Esophagus mucosa (tissue), 1 donor: Measurements from ENCODE around the gene GATAD2B. TPM values are rescaled to one million over a fixed set of nuclear protein-coding genes. Genes with fewer than 3 reads are reported as not detected.

ENCODE experiments used
- ATAC-seq: fragments of 200-7000 bp; cut with Tn5 transposase; one replicate; pipeline ENCODE4 v1.9.1; 2020
- total RNA-seq: library from RNA; stranded (reverse); gene quantifications from one replicate; pipeline ENCODE4 v1.2.4, GENCODE V29; 2023
- donor health status: DM: yes; HTN: yes; CAD: no.

GATAD2B gene
- total RNA-seq, 1 donor from 2014 or later: 17.9 TPM

DNA sequence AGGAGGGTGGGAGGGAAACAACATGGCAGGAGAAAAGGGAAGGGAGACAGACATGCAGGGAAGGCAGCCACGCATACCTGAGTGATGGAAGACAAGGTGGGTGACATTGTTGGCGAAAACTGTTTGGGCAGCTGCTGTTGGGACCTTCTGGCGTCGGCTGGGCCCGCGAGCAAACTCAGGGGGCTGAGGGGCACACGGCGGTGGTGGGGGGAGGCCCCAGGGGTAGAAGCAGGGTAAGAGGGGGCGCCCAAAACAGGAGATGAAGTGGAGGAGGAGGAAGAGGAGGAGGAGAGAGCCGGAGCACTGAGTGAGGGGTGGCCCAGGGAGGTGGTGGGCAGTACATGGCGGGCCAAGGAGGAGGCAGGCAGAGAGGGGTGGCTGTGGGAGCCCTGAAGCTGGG, 28.4 kb upstream of the GATAD2B start:
- ATAC-seq: no peak

DNA sequence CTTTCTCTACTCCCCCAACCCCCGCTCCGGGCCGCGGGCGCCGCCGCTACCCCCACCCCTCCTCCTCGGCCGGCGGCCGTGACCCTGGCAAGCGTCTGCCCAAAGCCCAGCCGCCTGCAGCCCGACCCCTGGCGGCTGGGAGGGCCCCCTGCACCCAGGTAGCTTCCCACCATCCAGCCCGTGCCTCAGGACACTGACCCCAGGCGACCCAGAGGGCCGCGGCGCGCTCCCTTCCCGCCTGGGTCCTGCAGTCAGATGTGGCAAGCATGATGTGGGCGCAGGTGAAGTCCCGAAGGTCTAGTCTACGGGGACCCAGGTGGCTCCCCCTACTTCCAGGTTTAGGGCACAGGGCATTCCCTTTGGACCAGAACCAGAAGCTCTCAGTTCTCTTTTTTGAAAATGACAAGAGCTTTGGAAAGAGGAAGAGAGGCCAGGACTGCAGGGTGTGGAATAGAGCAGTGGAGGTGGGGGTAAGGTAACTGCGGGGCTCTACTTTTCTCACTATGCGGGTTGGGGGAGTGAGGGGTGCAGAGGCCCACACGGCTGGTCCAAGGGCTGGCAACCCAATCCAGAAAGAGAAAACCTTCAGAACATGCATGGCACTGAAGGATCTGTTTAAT, 24.0 kb upstream of the GATAD2B start, which contains the start of gene DENND4B:
Gene DENND4B (minus strand): TSS at position 97 of the 620 bp plus-strand sequence. CDS start 2,344 bp downstream, outside the sequence.
- ATAC-seq: peak; percentile 79

DNA sequence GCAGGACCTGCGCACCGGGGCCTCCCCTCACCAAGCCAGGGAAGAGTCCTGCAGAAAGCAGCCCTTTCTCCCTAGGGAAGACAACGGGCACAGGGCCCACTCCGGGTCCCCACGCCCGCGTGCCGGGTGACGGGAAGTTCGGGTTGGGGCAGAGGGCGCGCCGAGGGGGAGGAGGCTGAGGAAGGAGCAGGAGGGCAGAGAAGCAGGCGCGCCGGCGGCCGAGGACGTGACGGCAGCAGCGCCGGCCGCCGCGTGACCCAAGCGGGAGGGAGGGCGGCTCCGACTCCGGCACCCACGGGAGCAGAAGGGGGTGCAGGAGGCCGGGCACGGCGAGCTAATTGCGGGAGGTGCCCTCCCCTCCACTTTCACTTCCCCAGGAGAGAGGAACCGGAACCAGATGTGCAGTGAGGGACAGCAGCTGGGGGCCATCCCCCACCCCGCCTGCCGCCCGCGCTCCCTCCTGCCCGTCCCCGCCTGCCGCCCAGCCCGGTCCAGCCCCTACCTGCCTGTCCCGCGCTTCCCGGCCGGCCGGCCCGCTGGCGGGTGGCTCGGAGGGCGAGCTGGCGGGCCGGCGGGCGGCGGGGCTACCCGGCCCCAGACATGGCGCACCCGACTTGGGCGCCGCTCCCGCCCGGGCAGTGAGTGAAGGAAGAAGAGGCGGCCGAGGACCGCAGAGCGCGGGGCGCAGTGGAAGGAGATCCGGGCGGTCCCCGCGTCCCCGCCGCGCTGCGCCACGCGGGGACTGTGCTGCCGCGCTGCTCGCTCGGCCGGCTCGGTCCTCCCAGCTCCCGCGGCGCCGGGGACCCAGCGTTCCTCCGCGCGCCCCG, 23.2 kb upstream of the GATAD2B start:
- peak; percentile 76 for ATAC-seq

DNA sequence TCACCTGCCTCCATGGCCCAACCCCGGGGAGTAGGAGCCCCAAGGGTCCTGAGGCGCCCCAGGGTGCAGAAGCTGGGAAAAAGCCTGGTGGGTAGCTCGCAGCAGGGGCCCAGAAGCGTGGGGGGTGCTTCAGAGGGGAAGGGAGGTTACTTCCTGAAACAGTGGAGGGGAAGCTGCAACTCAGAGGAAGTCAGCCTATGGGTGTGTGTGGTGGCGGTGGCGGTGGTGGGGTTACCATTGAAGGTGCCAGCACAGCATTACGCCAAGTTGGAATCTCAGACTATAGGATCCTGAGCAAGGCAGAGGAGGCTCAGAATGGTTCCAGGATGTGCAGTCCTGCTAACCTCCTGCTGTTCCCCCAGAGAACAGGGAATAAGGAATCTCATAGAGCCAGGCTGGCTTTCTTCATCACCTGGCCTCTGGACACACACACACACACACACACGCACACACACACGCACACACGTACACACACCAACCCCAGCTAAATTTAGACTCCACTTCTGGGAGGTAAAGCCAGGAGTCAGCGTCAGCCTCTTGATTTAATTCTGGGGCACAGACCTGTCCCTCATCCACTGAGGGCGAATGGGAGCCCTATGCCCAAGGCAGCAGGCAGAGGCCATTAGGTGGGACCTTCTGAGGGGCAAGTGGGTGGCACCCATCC, 22.5 kb upstream of the GATAD2B start:
- ATAC-seq: peak; percentile 32

DNA sequence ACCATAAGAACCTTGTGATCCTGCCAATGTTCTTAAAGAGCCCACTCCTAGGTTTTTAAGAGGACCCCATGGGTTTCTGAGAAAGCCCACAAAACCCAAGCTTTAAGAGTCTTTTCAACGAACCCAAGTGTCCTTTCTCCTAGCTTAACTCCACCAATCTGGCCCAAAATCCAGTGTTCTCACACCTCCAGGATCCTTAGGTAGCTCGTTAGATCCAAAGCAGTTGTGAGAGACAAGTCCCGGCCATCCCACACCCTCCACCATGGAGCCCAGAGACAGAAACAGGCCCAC, 22.0 kb upstream of the GATAD2B start:
- ATAC-seq: no peak

DNA sequence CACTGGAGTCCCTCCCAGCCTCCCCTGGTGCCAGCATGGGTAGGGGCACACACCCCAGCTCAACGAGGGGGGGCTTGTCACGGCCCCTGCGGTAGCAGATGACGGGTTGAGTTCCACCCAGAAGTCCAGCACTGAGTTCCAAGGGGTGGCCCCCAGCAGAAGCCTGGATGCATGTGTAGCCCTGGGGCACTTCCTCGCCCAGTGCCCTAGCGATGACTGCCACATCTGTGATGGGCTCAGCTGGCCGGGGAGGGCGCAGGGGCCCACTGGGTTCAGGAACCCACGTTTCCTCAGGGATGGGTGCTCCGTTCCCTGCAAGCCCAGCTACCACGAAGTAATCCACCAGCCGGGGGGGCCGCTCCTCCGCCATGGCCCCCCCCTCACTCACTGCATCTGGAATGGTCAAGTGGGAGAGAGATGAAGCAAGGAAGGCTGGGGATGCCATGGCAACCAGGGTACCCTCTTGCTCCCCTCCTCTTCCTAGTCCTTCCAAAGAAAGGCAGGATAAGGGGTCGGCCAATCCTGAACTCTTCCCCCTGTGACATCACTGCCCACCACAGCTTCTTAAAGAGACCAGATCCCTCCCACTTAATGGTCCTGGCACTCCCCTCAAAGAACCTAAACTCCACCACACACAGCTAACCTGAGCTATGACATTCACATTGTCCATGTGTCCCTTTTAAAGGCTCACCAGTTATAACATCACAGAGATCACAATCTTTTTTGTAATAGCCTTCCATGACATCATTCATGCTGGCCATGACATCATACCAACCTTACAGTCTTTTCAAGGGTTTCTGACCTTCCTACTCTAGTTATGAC, 21.4 kb upstream of the GATAD2B start:
- no peak for ATAC-seq

DNA sequence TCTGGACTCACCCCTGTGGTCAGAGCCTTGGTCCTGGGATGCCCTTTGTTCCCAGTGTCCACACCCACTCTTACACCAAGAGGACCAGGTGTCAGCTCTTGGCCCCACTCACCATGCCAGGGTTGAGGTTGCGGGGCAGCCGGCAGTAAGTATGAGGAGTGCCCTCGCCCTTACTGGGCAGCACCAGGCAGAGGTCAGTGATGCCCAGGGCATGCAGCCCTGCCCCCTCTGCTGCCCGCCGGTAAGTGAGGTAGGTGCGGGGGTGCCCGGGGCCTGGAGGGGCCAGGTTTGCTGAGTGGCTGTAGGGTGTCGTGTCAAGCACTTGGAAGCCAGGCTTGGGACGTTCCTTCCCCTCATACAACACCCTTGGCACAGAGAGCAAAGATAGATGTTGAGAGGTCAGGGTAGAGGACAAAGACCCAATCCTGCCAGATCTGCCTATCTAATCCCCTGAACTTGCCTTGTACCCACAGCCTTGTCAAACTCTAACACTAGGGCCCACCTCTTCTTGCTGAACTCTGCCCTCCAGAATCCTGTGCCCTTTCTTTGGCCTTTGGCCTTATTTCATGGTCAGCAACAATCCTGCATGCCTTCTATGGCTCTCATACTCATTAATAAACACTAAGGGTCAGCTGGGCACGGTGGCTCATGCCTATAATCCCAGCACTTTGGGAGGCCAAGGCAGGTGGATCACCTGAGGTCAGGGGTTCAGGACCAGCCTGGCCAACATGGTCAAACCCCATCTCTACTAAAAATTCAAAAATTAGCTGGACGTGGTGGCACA, 20.2 kb upstream of the GATAD2B start:
- ATAC-seq: no peak

DNA sequence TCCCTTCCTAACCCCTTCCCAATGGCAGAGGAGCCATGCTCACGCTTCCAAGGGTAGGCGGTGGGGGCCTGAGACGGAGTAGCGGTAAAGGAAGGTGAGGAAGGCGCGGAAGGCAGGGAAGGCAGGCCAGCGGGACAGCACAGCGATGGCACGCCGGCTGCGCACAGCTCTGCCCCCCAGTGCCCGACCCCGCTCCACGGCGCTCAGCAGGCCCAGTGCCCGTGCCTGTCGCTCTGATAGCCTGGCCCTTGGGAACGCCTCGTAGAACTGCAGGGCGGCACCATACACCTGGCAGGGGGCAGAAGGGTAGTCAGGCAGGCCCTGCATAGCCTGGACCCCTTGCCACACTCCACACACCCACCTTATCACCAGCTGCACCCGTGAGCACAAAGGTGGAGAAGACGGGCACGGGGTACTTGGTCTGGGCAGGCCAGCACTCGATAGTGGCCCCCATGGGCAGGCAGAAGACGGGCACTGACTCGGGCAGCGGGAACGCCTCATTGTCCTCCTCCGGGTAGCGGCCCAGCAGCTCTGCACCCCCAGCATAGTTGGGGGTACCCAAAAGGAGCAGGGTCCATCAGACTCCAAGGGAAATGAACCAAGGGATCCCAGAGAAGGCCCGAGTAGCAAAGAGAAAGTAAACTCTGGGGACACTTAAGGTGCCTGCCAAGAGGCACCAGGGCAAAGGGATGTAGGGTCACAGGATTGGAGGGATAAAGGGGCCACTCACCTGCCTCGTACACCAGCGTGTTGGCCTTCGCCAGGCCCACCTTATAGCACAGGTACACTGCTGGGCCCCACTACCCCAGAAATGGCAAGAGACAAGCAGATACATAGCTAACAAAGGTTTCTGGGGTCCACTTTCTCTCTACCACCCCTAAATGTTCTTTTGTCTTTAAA, 19.3 kb upstream of the GATAD2B start:
- ATAC-seq: no peak

DNA sequence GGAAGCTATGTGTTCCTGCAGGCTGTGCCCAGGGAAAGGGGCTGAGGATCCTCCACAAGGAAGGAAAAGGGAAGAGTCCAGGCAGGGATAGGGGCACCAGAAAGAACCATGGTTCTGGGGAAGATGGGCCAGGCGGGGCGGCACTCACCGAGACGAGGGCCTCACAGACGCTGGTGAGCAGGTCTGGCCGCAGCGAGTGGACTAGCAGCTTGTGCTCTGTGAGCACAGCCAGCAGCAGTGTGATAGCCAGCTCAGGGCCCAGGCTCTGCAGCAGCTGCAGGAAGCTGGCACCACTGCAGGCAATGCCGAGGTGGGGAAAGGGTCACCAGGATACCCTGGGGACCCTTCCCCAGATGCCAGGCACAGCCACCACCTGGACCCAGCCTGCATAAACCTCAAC, 18.0 kb upstream of the GATAD2B start:
- no peak for ATAC-seq

DNA sequence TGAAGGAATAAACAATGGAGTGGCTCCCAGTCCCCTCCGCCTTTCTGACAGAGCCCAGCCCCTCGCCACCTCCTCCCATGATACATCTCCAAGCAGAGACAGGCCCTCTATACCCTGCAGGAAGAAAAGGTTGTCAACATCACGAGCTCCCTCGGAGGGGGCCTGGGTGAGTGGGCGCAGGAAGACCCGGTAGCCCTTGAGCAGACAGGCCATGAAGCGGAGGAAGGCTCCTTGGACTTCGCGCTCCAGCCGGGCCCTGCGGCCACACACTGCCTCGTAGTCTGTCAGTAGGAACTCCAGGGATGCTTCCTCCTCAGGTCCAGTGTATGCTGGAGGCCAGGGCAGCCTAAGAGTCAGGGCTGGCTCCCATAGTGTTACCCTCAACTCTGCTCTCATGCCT, 16.7 kb upstream of the GATAD2B start:
- no peak for ATAC-seq

DNA sequence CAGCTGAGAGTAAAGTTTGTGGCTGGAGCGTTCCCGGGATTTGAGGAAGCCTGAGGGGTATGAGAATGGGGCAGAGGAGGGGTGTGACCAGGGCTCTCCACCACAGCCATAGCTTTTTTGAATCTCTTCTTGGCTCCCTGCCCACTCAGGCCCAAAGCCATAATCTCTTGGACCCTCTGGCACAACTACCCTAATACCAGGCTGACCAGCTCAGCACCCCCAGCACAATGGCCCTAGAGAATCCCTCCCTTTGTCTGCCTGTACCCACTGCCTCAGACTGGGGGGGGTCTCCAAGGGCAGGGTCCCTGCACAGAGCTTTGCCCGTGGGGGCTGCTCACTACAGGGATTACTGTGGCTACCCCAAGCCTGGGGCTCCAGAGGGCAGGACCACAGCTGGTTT, 16.2 kb upstream of the GATAD2B start:
- ATAC-seq: no peak

DNA sequence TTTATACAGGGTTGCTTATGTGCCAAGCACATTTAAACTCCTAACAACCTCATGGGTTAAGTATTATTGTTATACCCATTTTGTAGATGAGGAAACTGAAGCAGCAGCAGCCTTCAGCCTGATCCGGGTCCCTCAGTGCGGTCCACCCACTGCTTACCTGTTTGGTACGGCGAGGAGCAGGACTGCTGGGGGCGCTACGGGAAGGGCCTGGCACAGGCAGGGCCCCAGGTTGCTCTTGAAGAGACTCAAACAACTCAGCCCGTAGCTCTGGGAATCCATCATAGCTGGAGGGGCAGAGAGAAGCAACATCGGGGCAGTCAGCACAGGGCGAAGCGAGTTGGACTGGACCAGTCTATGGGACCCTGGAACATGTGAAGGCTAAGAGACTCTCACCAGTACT, 14.6 kb upstream of the GATAD2B start:
- no peak for ATAC-seq

DNA sequence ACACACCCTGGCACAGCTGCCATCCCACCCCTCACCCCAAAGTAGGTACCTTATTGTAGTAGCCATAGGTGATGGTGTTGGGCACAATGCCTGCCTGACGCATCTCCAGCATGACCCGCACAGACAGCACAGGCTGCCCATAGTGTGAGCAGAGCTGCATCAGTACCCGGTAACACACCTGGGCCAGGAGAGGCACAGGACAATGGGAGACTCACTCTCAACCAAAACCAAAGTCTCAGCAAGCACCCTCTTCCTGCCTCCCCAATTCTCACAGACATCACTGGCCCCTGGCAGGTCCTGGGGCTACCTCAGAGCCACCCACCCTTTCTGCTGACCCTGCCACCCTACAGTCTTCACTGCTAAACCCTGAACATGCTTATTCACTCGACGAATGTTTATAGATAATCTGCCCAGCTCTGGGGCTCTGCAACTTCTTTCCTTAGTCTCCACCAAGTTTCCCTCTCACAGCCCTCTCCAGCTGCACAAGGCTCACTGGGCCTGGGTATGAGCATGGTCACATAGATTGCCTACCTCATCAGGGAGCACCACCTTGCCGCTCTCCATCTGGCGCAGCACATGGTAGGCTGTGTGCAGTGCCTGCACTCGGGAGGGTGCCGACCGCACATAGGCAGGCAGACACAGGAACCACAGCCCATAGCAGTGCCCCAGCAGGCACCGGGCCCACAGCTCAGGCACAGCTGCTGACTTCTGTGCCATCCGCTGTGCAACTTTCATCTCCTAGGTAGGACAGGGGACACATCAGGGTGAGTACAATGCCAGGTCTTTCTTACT, 13.4 kb upstream of the GATAD2B start:
- no peak for ATAC-seq

DNA sequence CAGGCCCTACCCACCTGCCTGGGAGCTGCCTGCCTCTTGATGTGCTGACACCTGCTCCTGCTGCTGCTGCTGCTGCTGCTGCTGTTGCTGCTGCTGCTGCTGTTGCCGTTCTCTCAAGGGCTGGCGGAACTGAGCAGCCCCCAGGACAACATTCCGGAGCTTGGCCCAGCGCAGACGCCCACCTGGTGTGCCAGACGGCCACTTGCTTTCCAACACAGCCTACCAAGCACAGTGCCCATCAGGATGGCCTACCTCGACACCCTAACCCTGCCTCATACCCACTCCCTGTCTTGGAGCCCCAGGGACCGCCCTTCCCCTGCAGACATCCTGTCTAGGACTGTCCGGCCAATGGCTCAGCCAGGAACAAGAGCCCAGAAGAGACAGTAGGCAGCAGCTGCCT, 12.0 kb upstream of the GATAD2B start:
- no peak for ATAC-seq

DNA sequence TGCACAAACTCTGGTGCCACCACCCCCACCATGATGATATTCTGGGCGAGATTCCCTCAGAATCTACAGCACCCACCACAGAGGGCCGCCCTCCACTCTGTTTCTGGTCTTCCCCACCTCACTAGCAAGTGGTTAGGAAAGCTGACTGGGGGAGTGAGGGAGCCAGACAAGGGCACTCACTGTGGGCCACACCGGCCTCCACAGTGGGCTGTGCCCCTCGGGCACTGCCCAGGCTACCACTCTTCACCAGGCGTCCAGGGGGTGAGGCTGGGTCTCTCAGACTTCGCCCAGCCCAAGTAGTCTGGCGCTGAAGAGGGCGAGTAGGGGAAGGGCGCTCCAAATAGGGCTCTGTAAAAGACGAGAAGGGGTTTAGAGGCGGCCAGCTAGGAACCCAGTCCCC, 11.2 kb upstream of the GATAD2B start:
- no peak for ATAC-seq

DNA sequence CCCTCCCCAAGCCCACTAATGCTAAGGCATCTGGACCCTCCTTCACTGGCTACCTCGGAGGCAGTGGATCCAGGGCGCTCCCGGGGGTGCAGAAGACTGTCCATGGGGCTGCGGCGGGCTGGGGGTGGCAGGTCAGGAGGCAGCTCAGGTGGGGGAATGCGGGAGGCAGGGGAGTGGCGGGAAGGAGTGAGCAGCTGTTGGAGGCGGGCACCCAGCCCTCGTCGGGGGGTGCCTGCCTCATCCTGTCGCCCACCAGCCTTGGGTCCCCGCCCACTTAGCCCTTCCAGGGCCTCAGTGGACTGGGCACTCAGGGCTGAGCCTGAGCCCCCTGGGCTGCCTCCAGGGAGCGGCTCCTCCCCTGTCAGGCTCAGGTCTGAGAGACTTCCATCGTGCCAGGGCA, 10.7 kb upstream of the GATAD2B start:
- no peak for ATAC-seq

DNA sequence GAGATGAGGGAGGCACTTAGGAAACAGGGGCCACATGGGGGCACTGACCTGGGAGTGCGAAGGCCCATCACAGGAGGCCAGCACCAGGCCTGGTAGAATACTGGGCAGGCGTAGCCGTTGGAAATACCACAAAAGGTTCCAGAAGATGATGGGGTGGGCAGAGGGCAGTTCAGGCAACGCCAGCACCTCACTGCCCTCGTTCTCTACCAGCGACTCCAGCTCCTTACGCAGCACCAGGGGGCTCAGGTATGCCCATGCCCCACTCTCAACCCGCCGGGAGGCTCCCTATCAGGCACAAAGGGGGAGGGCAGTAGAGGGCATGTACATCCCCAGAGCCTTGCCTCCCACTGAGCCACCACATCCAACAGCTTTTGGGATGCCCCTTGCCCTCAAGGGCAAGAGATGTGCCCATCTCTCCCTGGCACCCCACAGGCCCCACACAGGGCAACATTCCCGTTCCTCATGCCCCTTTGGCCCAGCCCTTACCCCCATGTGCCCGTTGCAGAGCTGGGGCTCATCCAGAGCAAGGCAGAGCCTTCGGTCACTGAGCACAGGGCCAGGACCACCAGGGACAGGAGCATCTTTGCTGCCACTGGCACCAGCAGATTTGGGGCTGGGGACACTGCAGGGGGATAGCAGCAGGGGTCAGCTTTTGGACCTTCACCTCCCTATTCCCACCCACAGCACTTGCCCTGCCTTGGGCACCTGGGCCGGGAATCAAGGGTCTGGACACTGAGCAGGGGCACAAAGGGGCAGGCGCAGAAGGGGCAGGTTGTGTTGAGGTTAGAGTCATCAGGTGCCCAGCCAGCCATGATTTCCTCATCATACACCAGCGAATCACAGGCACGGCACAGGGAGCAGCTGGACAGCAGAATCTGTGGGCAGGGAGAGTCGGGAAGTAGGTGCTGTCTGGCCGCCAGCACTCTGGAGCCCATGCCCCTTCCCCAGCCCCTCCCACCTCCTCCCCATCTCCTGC, 9.7 kb upstream of the GATAD2B start:
- no peak for ATAC-seq

DNA sequence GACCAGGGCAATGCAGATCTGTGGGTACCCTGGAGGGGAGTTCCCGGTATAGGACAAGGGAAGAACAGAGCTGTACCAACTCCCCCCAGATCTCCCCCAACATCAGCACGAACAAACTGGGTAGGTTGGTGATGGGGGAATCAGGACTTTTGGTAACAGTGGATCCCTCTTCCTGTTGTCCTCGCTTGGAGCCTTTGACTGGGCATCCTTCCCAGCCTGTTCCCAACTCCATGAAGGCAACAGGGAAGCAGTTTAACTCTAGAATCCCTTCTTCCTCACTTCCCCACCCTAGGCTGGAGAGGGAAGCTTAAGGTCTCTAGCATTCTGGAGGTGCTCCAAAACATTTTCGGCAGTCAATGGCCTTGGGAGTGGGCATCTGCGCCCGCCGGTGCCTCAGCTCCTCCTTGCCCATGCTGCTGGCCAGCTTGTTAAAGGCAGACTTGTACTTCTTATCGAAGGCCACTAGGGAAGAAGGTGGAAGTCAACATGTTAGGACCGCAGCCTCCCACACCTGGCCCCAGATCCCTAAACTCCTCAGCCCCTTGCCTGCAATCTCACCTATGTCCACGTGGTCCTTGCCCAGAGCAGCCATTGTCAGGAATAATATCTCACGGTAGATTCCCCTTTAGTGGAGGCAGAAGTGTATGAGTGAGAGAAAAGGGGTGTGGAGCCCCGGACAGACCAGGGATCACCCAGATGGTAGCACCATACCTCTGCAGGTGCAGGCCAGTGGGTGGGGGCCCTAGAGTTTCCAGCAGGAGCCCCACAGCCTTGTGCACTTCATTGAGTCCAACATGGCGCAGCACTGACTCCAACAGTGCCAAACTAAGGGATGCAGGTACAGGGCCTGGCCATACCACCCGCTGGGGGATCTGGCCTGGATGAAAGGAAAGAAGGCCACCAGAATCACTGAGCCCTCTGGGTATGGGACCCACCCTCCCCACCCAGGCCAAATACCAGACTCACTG, 7.5 kb upstream of the GATAD2B start:
- no peak for ATAC-seq
